B cell (primary cell): ENCODE measurements around the gene GLTP. TPM values are rescaled to one million over a fixed set of nuclear protein-coding genes. Genes with fewer than 3 reads are reported as not detected.

Experiments
- ATAC-seq: fragments of 200-7000 bp; cut with Tn5 transposase; one replicate; pipeline ENCODE4 v1.10.0; 2021; ENCODE audit warnings: low read depth, mild to moderate bottlenecking, moderate number of reproducible peaks, moderate library complexity
- CTCF ChIA-PET: fragments of 350-600 bp; sonication (Branson Sonifier 250); formaldehyde crosslinking; loops from one replicate; lab custom pipeline; 2021; ENCODE audit warnings: antibody characterized with exemption, inconsistent platforms; lab: Charles Lee
- POLR2A ChIA-PET: fragments of 350-600 bp; sonication (Branson Sonifier 250); formaldehyde crosslinking; loops from one replicate; lab custom pipeline; 2021; ENCODE audit warnings: antibody characterized with exemption; lab: Charles Lee
- DNase-seq: peaks from one replicate; pipeline ENCODE4 v3.0.0; 2013
- H2AFZ ChIP-seq: 2 replicates; pipeline ENCODE4 v1.6.1; 2012; ENCODE audit warnings: mild to moderate bottlenecking, low read depth, low read length; ENCODE audit not compliant: insufficient read depth, poor library complexity, severe bottlenecking
- H3K27ac ChIP-seq, 2 donors: 1 replicate in 1 of 2; 2 replicates in 1 of 2; pipeline ENCODE4 v1.5.1; 2012 to 2013; ENCODE audit warnings: low read length in 2 of 2, mild to moderate bottlenecking in 2 of 2, moderate library complexity in 1 of 2
- H3K27me3 ChIP-seq, 4 experiments: fragments of 200-600 bp in 1 of 4; sonication (generic) in 1 of 4; replicated peaks in 1 of 4; 1 replicate in 2 of 4; 2 replicates in 2 of 4; pipeline versions ENCODE4 v1.6.1 to v1.7.0; 2013 to 2016; ENCODE audit warnings: low read length in 3 of 4, mild to moderate bottlenecking in 2 of 4, mixed read lengths in 1 of 4, moderate library complexity in 1 of 4; ENCODE audit not compliant: insufficient read depth in 4 of 4, control insufficient read depth in 3 of 4; ENCODE audit errors: control extremely low read depth in 1 of 4
- H3K36me3 ChIP-seq, 2 experiments: replicated peaks in 1 of 2; 1 replicate in 1 of 2; 2 replicates in 1 of 2; pipeline versions ENCODE4 v1.6.1 to v1.7.1; 2013; ENCODE audit warnings: low read length in 1 of 2; ENCODE audit not compliant: insufficient read depth in 2 of 2, control insufficient read depth in 1 of 2; ENCODE audit errors: control extremely low read depth in 1 of 2, extremely low read depth in 1 of 2
- H3K4me1 ChIP-seq, 2 donors: fragments of 200-600 bp in 1 of 2; sonication (generic) in 1 of 2; 1 replicate in 1 of 2; 2 replicates in 1 of 2; pipeline versions ENCODE4 v1.5.1 to v1.6.1; 2013 to 2017; ENCODE audit warnings: low read length in 2 of 2; ENCODE audit not compliant: control insufficient read depth in 2 of 2, insufficient read depth in 2 of 2
- H3K4me2 ChIP-seq: replicated peaks from 2 replicates; pipeline ENCODE3; 2012; ENCODE audit warnings: mild to moderate bottlenecking, low read depth, low read length; ENCODE audit not compliant: poor library complexity, severe bottlenecking
- H3K4me3 ChIP-seq, 5 experiments: fragments of 200-600 bp in 1 of 5; sonication (generic) in 1 of 5; 1 replicate in 3 of 5; 2 replicates in 2 of 5; pipeline versions ENCODE4 v1.5.1 to v1.7.0; 2011 to 2016; ENCODE audit warnings: low read length in 4 of 5, mild to moderate bottlenecking in 4 of 5, low read depth in 2 of 5, control low read depth in 1 of 5, moderate library complexity in 1 of 5; ENCODE audit not compliant: insufficient read depth in 1 of 5; ENCODE audit errors: control extremely low read depth in 1 of 5, extremely low read depth in 1 of 5
- H3K79me2 ChIP-seq: fragments of 200-600 bp; sonication (generic); one replicate; pipeline ENCODE4 v1.6.0; 2016; ENCODE audit warnings: low read length; ENCODE audit not compliant: control insufficient read depth, insufficient read depth
- H3K9ac ChIP-seq: fragments of 200-600 bp; sonication (generic); 2 replicates; pipeline ENCODE4 v1.6.1; 2017; ENCODE audit warnings: mild to moderate bottlenecking, low read length, moderate library complexity
- H3K9me3 ChIP-seq, 3 donors: one replicate each; pipeline versions ENCODE4 v1.6.1 to v1.7.1; 2013; ENCODE audit warnings: low read length in 2 of 3; ENCODE audit not compliant: control insufficient read depth in 2 of 3, insufficient read depth in 1 of 3; ENCODE audit errors: control extremely low read depth in 1 of 3
- H4K20me1 ChIP-seq: 2 replicates; pipeline ENCODE4 v1.6.0; 2012; ENCODE audit warnings: mild to moderate bottlenecking, low read length; ENCODE audit not compliant: insufficient read depth, control insufficient read depth, poor library complexity, severe bottlenecking
- H3K27ac Mint-ChIP-seq: one replicate; pipeline ENCODE4 v1.8.0; 2021; ENCODE audit warnings: mixed read lengths
- H3K27me3 Mint-ChIP-seq: one replicate; pipeline ENCODE4 v1.8.0; 2021; ENCODE audit warnings: mixed read lengths
- H3K4me1 Mint-ChIP-seq: one replicate; pipeline ENCODE4 v1.8.0; 2021; ENCODE audit warnings: mixed read lengths
- H3K4me3 Mint-ChIP-seq: one replicate; pipeline ENCODE4 v1.8.0; 2021; ENCODE audit warnings: mixed read lengths
- H3K9me3 Mint-ChIP-seq: one replicate; pipeline ENCODE4 v1.8.0; 2022; ENCODE audit warnings: mixed read lengths; ENCODE audit not compliant: insufficient read depth
- EZH2 ChIP-seq: IDR thresholded peaks from 2 replicates; pipeline ENCODE4 v1.6.1; 2012; ENCODE audit warnings: borderline replicate concordance, low read depth, mild to moderate bottlenecking, moderate library complexity, low read length; ENCODE audit not compliant: insufficient read depth, poor library complexity, severe bottlenecking
- WGBS: methylation state at CpG from one replicate; pipeline ENCODE4 v1.1.5; 2013; ENCODE audit warnings: missing lambda C conversion rate; ENCODE audit not compliant: insufficient coverage; 5-methylcytosine and 5-hydroxymethylcytosine counted together
- intact Hi-C: fragments of 100-400 bp; cut with micrococcal nuclease; formaldehyde crosslinking; loops from one replicate; pipeline ENCODE4 v1.10.0; 2022
- polyA plus RNA-seq: library from polyadenylated mRNA; depleted of rRNA; stranded (reverse); fragments of >200 nt; gene quantifications from 2 replicates; pipeline ENCODE4 v1.2.3, GENCODE V29; 2012
- total RNA-seq, 2 donors: library from RNA; stranded (reverse); fragments of 120-200 nt in 1 of 2; gene quantifications; 1 replicate in 1 of 2; 2 replicates in 1 of 2; pipeline versions ENCODE4 v1.2.3 to v1.2.4, GENCODE V29; 2013 to 2022
- TF ChIP-seq, protein P1 (sequence below): fragments of 200-600 bp; IDR thresholded peaks from one replicate; pipeline ENCODE4 v1.8.0; 2022; ENCODE audit warnings: antibody characterized with exemption, mild to moderate bottlenecking

GLTP gene
- total and polyA plus RNA-seq, 2 donors (not counting 1 experiment from before 2014, with no cell fraction given) = 18.7 to 24.9 TPM

DNA sequence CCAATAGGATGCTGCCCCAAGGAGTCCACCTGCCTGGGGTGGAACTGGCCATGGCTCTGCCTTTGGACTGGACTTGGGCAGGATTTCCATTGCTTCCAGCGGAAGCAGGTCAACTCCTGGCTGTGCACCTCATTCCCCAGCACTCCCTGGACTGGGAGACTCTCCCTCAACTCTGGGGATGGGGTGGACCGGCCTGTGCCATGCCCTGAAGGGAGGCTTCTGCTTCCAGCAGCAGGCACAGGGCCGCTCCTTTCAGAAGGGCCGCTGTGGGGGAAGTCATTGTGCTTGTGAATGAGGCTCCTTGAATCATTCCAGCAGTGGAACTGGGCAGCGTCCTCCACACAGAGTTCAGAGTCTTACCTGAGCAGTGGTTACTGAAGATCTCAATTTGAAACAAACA is 42.7 kb upstream of the GLTP start:
- ATAC-seq (no peak), DNase-seq (no peak)
- no peaks in the 10 kb centered on the region for H3K9me3 ChIP-seq
- no peaks in the 10 kb centered on the region for H3K9me3 Mint-ChIP-seq
- no peak overlapping the region for H3K27ac ChIP-seq
- H3K79me2 ChIP-seq = peaks cover 1% of the 10 kb centered on the region
- H3K4me2 ChIP-seq = no peak overlapping the region
- no peaks in the 10 kb centered on the region for H3K27me3 ChIP-seq
- POLR2A ChIA-PET = no interaction called here
- H3K4me3 ChIP-seq = no peak overlapping the region
- intact Hi-C loops = no loop called here
- H3K4me1 ChIP-seq = peaks cover 0 to 8% of the 10 kb centered on the region in 2 donors
- H3K4me1 Mint-ChIP-seq = peaks cover 14% of the 10 kb centered on the region
- no peak overlapping the region for H3K9ac ChIP-seq
- WGBS = 91% methylated on average over 4 of the region's 5 CpGs
- TF ChIP-seq EZH2 = no peak
- TF ChIP-seq, protein P1, sequence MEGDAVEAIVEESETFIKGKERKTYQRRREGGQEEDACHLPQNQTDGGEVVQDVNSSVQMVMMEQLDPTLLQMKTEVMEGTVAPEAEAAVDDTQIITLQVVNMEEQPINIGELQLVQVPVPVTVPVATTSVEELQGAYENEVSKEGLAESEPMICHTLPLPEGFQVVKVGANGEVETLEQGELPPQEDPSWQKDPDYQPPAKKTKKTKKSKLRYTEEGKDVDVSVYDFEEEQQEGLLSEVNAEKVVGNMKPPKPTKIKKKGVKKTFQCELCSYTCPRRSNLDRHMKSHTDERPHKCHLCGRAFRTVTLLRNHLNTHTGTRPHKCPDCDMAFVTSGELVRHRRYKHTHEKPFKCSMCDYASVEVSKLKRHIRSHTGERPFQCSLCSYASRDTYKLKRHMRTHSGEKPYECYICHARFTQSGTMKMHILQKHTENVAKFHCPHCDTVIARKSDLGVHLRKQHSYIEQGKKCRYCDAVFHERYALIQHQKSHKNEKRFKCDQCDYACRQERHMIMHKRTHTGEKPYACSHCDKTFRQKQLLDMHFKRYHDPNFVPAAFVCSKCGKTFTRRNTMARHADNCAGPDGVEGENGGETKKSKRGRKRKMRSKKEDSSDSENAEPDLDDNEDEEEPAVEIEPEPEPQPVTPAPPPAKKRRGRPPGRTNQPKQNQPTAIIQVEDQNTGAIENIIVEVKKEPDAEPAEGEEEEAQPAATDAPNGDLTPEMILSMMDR = no peak
- CTCF ChIA-PET = no interaction called here
- H4K20me1 ChIP-seq = no peaks in the 10 kb centered on the region
- peaks cover 1 to 38% of the 10 kb centered on the region in 2 experiments for H3K36me3 ChIP-seq
- H2AFZ ChIP-seq = no peak overlapping the region
- no peak overlapping the region for H3K27ac Mint-ChIP-seq
- H3K27me3 Mint-ChIP-seq = no peaks in the 10 kb centered on the region
- no peak overlapping the region for H3K4me3 Mint-ChIP-seq

DNA sequence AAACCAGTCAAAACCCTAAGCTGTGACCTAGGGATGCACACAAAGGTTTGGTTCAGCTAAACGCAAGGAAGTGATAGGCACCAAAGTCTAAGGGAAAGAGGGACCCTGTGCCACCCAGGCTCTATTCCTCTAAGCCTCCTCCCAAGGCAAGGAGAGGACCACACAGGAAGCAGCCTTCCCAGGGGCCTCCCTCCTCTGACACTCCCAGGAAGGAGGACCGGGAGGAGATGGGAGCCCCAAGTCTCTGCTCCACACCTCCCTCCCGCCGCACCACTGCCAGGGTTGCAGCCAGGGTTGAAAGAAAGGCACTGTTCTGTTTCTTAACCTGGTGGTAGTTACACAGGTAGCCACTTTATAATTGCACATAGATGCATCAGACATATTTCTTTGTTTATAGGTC is 41.6 kb upstream of the GLTP start:
- ATAC-seq = no peak
- CTCF ChIA-PET = interaction anchor here (0.7 to 1.2 kb wide), 2 partner anchors 23 to 77 kb away, joined by 3 to 4 read pairs; no protein-coding TSS in a partner anchor

More for the DNA sequence above, 41.6 kb upstream of the GLTP start:
- no peak overlapping the region for H3K4me3 Mint-ChIP-seq
- intact Hi-C loops = no loop called here
- peaks cover 12% of the 10 kb centered on the region for H3K4me1 Mint-ChIP-seq
- H3K27ac ChIP-seq = no peak overlapping the region
- H3K9me3 ChIP-seq = no peaks in the 10 kb centered on the region
- H2AFZ ChIP-seq = no peak overlapping the region
- no peaks in the 10 kb centered on the region for H3K27me3 ChIP-seq
- H3K79me2 ChIP-seq = no peaks in the 10 kb centered on the region
- no peak for DNase-seq
- H3K9me3 Mint-ChIP-seq = no peaks in the 10 kb centered on the region
- H3K4me1 ChIP-seq = peaks cover 0 to 8% of the 10 kb centered on the region in 2 donors
- no peaks in the 10 kb centered on the region for H3K27me3 Mint-ChIP-seq
- peaks cover 1 to 45% of the 10 kb centered on the region in 2 experiments for H3K36me3 ChIP-seq
- no peak overlapping the region for H3K4me2 ChIP-seq
- TF ChIP-seq EZH2 = no peak
- TF ChIP-seq, protein P1 = no peak
- H3K27ac Mint-ChIP-seq = no peak overlapping the region
- 100% methylated on average over 1 of the region's 4 CpGs for WGBS
- H3K9ac ChIP-seq = no peak overlapping the region
- H3K4me3 ChIP-seq = no peak overlapping the region
- POLR2A ChIA-PET = interaction anchor here (1.0 kb wide), 1 partner anchor 28 kb away, joined by 3 read pairs; no protein-coding TSS in a partner anchor
- H4K20me1 ChIP-seq = no peaks in the 10 kb centered on the region
